H1 (cell line): ENCODE measurements around the gene NSG2. TPM values are rescaled to one million over a fixed set of nuclear protein-coding genes. Genes with fewer than 3 reads are reported as not detected.

Experiments
- CTCF ChIA-PET: fragments of 300-600 bp; sonication (Branson Sonifier 250); formaldehyde crosslinking; loops from one replicate; lab custom pipeline; 2021; ENCODE audit not compliant: partially characterized antibody; lab: Charles Lee
- POLR2A ChIA-PET: fragments of 300-600 bp; sonication (Branson Sonifier 250); formaldehyde crosslinking; loops from one replicate; lab custom pipeline; 2021; ENCODE audit warnings: inconsistent platforms; ENCODE audit not compliant: partially characterized antibody; lab: Charles Lee
- DNase-seq, 2 experiments: peaks; one replicate each; pipeline versions ENCODE4 v3.0.0 to v3.0.0-alpha.2; 2010 to 2022; ENCODE audit warnings: low spot score in 2 of 2, low read depth in 1 of 2, mixed read lengths in 1 of 2
- FAIRE-seq: peaks from 2 replicates; lab custom pipeline; 2011; peaks lifted over from hg19 to GRCh38; lab: Jason Lieb, UNC
- H2AFZ ChIP-seq: 2 replicates; pipeline ENCODE4 v1.8.1; 2012; ENCODE audit warnings: low read length, inconsistent platforms
- H2AK5ac ChIP-seq: 2 replicates; pipeline ENCODE4 v1.6.1; 2013; ENCODE audit warnings: low read depth, low read length
- H2BK120ac ChIP-seq: replicated peaks from 2 replicates; pipeline ENCODE3; 2013; ENCODE audit warnings: low read depth, low read length, inconsistent platforms
- H2BK12ac ChIP-seq: 2 replicates; pipeline ENCODE4 v1.6.1; 2013; ENCODE audit warnings: low read depth, low read length
- H2BK15ac ChIP-seq: 2 replicates; pipeline ENCODE4 v1.6.1; 2013; ENCODE audit warnings: low read length
- H2BK20ac ChIP-seq: 2 replicates; pipeline ENCODE4 v1.6.1; 2013; ENCODE audit warnings: low read length
- H2BK5ac ChIP-seq: 2 replicates; pipeline ENCODE4 v1.6.1; 2013; ENCODE audit warnings: low read depth, low read length
- H3K14ac ChIP-seq: 2 replicates; pipeline ENCODE4 v1.6.1; 2013; ENCODE audit warnings: inconsistent platforms; ENCODE audit not compliant: insufficient read length
- H3K18ac ChIP-seq: 2 replicates; pipeline ENCODE4 v1.6.1; 2013; ENCODE audit warnings: low read length; ENCODE audit errors: extremely low read depth
- H3K23ac ChIP-seq: 2 replicates; pipeline ENCODE4 v1.6.1; 2013; ENCODE audit warnings: inconsistent platforms; ENCODE audit not compliant: insufficient read length
- H3K23me2 ChIP-seq: 2 replicates; pipeline ENCODE4 v1.6.1; 2013; ENCODE audit warnings: low read depth, low read length
- H3K27ac ChIP-seq: 2 replicates; pipeline ENCODE4 v1.6.1; 2011; ENCODE audit warnings: low read depth, low read length, inconsistent platforms
- H3K27me3 ChIP-seq, 4 experiments: replicated peaks in 1 of 4; 1 replicate in 1 of 4; 2 replicates in 3 of 4; pipeline versions ENCODE4 v1.6.1 to v1.8.1; 2011 to 2013; ENCODE audit warnings: low read length in 3 of 4, mild to moderate bottlenecking in 3 of 4, inconsistent platforms in 2 of 4, mixed read lengths in 2 of 4, moderate library complexity in 1 of 4; ENCODE audit not compliant: control insufficient read depth in 3 of 4, insufficient read depth in 3 of 4; ENCODE audit errors: extremely low read depth in 1 of 4
- H3K36me3 ChIP-seq, 4 experiments: 2 replicates each; pipeline versions ENCODE4 v1.6.1 to v1.8.1; 2011 to 2013; ENCODE audit warnings: mild to moderate bottlenecking in 4 of 4, low read length in 3 of 4, moderate library complexity in 2 of 4, control low read depth in 1 of 4, inconsistent platforms in 1 of 4; ENCODE audit not compliant: insufficient read depth in 4 of 4, control insufficient read depth in 2 of 4
- H3K4ac ChIP-seq: replicated peaks from 2 replicates; pipeline ENCODE3; 2013; ENCODE audit warnings: low read length, low read depth, mixed read lengths, inconsistent platforms; ENCODE audit not compliant: insufficient read length
- H3K4me1 ChIP-seq, 4 experiments: replicated peaks in 1 of 4; 1 replicate in 1 of 4; 2 replicates in 3 of 4; pipeline versions ENCODE4 v1.6.1 to v1.8.1; 2011 to 2013; ENCODE audit warnings: low read length in 3 of 4, inconsistent platforms in 2 of 4, mixed read lengths in 1 of 4; ENCODE audit not compliant: insufficient read depth in 4 of 4, control insufficient read depth in 3 of 4
- H3K4me2 ChIP-seq, 2 experiments: 2 replicates each; pipeline versions ENCODE4 v1.6.1 to v1.8.1; 2011 to 2013; ENCODE audit warnings: low read depth in 2 of 2, low read length in 2 of 2, control low read depth in 1 of 2, inconsistent platforms in 1 of 2, mild to moderate bottlenecking in 1 of 2; ENCODE audit not compliant: insufficient read depth in 1 of 2
- H3K4me3 ChIP-seq, 4 experiments: fragments of 200-600, 300-600 bp in 1 of 4; sonication (generic), shearing (Covaris generic), sonication (Bioruptor Twin) in 1 of 4; 2 replicates each; pipeline versions ENCODE4 v1.5.1 to v1.8.1; 2011 to 2016; ENCODE audit warnings: low read length in 4 of 4, low read depth in 3 of 4, control low read depth in 2 of 4, inconsistent platforms in 2 of 4, mild to moderate bottlenecking in 2 of 4, mixed read lengths in 1 of 4, moderate library complexity in 1 of 4; ENCODE audit not compliant: insufficient read depth in 2 of 4; ENCODE audit errors: extremely low read depth in 1 of 4
- H3K56ac ChIP-seq: replicated peaks from 2 replicates; pipeline ENCODE3; 2013; ENCODE audit warnings: low read depth, mild to moderate bottlenecking, mixed read lengths, low read length, inconsistent platforms; ENCODE audit not compliant: insufficient read length
- H3K79me1 ChIP-seq: 2 replicates; pipeline ENCODE4 v1.6.1; 2013; ENCODE audit warnings: low read depth, low read length, control low read depth
- H3K79me2 ChIP-seq, 2 experiments: 2 replicates each; pipeline versions ENCODE4 v1.6.1 to v1.8.1; 2012 to 2013; ENCODE audit warnings: low read length in 2 of 2, mild to moderate bottlenecking in 2 of 2, inconsistent platforms in 1 of 2; ENCODE audit not compliant: insufficient read depth in 2 of 2, control insufficient read depth in 1 of 2
- H3K9ac ChIP-seq, 4 experiments: replicated peaks in 1 of 4; 1 replicate in 1 of 4; 2 replicates in 3 of 4; pipeline versions ENCODE4 v1.6.1 to v1.8.1; 2011 to 2013; ENCODE audit warnings: low read depth in 3 of 4, low read length in 3 of 4, control low read depth in 2 of 4, mild to moderate bottlenecking in 2 of 4, moderate library complexity in 2 of 4, inconsistent platforms in 1 of 4; ENCODE audit errors: extremely low read depth in 1 of 4
- H3K9me3 ChIP-seq, 2 experiments: 2 replicates each; pipeline versions ENCODE4 v1.6.1 to v1.8.1; 2012 to 2013; ENCODE audit warnings: mild to moderate bottlenecking in 2 of 2, moderate library complexity in 2 of 2, control low read depth in 1 of 2, inconsistent platforms in 1 of 2, low read depth in 1 of 2, low read length in 1 of 2, mixed read lengths in 1 of 2; ENCODE audit not compliant: insufficient read depth in 2 of 2
- H4K20me1 ChIP-seq, 2 experiments: replicated peaks in 1 of 2; 2 replicates each; pipeline versions ENCODE3 to v1.8.1; 2011 to 2013; ENCODE audit warnings: inconsistent platforms in 2 of 2, low read length in 2 of 2, mild to moderate bottlenecking in 1 of 2; ENCODE audit not compliant: insufficient read depth in 2 of 2, control insufficient read depth in 1 of 2
- H4K5ac ChIP-seq: 2 replicates; pipeline ENCODE4 v1.6.1; 2013; ENCODE audit warnings: low read length, low read depth, mixed read lengths, inconsistent platforms; ENCODE audit not compliant: insufficient read length
- H4K8ac ChIP-seq: 2 replicates; pipeline ENCODE4 v1.8.0; 2013; ENCODE audit warnings: mild to moderate bottlenecking, moderate library complexity, low read length, inconsistent platforms; ENCODE audit not compliant: insufficient read depth; ENCODE audit errors: extremely low read depth
- H4K91ac ChIP-seq: replicated peaks from 2 replicates; pipeline ENCODE3; 2013; ENCODE audit warnings: low read length, mixed read lengths, inconsistent platforms; ENCODE audit not compliant: insufficient read length
- CHD2 ChIP-seq: IDR thresholded peaks from 2 replicates; pipeline ENCODE4 v1.6.1; 2012; ENCODE audit warnings: low read length, improper control_type of control experiment
- HDAC2 ChIP-seq, 2 experiments: fragments of 300-600 bp in 1 of 2; sonication (generic) in 1 of 2; IDR thresholded peaks; 2 replicates each; pipeline ENCODE4 v1.6.1; 2011 to 2012; ENCODE audit warnings: low read depth in 2 of 2, low read length in 2 of 2, mild to moderate bottlenecking in 2 of 2, moderate library complexity in 2 of 2, borderline replicate concordance in 1 of 2, inconsistent platforms in 1 of 2
- HDAC6 ChIP-seq: IDR thresholded peaks from one replicate; pipeline ENCODE4 v1.7.1; 2012; ENCODE audit warnings: low read depth, mild to moderate bottlenecking, inconsistent platforms, low read length, moderate library complexity
- JUN ChIP-seq: IDR thresholded peaks from 2 replicates; pipeline ENCODE4 v1.6.1; 2011; ENCODE audit warnings: low read depth, mild to moderate bottlenecking, improper control_type of control experiment, low read length
- JUND ChIP-seq: IDR thresholded peaks from 2 replicates; pipeline ENCODE4 v1.6.1; 2011; ENCODE audit warnings: mild to moderate bottlenecking, improper control_type of control experiment, low read length
- NANOG ChIP-seq: IDR thresholded peaks from 2 replicates; pipeline ENCODE4 v1.6.1; 2011; ENCODE audit warnings: low read length, low read depth, mild to moderate bottlenecking, inconsistent platforms; ENCODE audit not compliant: insufficient read depth, poor library complexity, severe bottlenecking
- PHF8 ChIP-seq: fragments of 200-600 bp; sonication (generic); conservative IDR thresholded peaks from 2 replicates; pipeline ENCODE4 v1.7.1; 2012; ENCODE audit warnings: low read depth, mild to moderate bottlenecking, inconsistent platforms, low read length, moderate library complexity
- POLR2A ChIP-seq, 2 experiments: IDR thresholded peaks; 1 replicate in 1 of 2; 2 replicates in 1 of 2; pipeline ENCODE4 v1.6.1; 2011; ENCODE audit warnings: low read depth in 2 of 2, low read length in 2 of 2, mild to moderate bottlenecking in 2 of 2; ENCODE audit errors: control extremely low read depth in 1 of 2
- POLR2AphosphoS5 ChIP-seq: IDR thresholded peaks from 2 replicates; pipeline ENCODE4 v1.6.1; 2011; ENCODE audit warnings: low read depth, low read length
- RNF2 ChIP-seq: fragments of 200-900, 300-1000 bp; sonication (generic); IDR thresholded peaks from 2 replicates; pipeline ENCODE4 v1.7.1; 2016; ENCODE audit warnings: borderline replicate concordance, low read depth, mild to moderate bottlenecking, antibody characterized with exemption, low read length; ENCODE audit not compliant: poor library complexity, severe bottlenecking; ENCODE audit errors: missing control alignments
- SP2 ChIP-seq: IDR thresholded peaks from 2 replicates; pipeline ENCODE4 v1.6.1; 2012; ENCODE audit warnings: mild to moderate bottlenecking, low read length, inconsistent platforms
- SUZ12 ChIP-seq: fragments of 200-600 bp; sonication (generic); IDR thresholded peaks from 2 replicates; pipeline ENCODE4 v1.6.1; 2012; ENCODE audit warnings: mild to moderate bottlenecking, inconsistent platforms, low read length, moderate library complexity, mixed read lengths
- WGBS, 2 experiments: shearing (Covaris generic) in 1 of 2; methylation state at CpG; one replicate each; pipeline versions ENCODE4 v1.1.6 to v1.1.7; 2013 to 2015; ENCODE audit warnings: low lambda C conversion rate in 2 of 2, mixed read lengths in 2 of 2, inconsistent platforms in 1 of 2, low coverage in 1 of 2, missing lambda C conversion rate in 1 of 2; ENCODE audit not compliant: insufficient replicate concordance in 2 of 2, insufficient coverage in 1 of 2, insufficient read length in 1 of 2; ENCODE audit errors: extremely low coverage in 1 of 2, missing lambda C conversion rate in 1 of 2; 5-methylcytosine and 5-hydroxymethylcytosine counted together
- polyA plus RNA-seq, 7 experiments: library from polyadenylated mRNA; depleted of rRNA in 3 of 7; stranded (reverse) in 5 of 7; unstranded in 2 of 7; fragments of >200 nt in 5 of 7; fragments of 200-250 nt in 2 of 7; gene quantifications; 1 replicate in 5 of 7; 2 replicates in 1 of 7; 4 replicates in 1 of 7; pipeline versions ENCODE4 v1.2.1 to v1.2.3, GENCODE V29; 2011 to 2013; ENCODE audit warnings: missing spikeins in 2 of 7, mixed read lengths in 2 of 7
- total RNA-seq: library from RNA; stranded (reverse); fragmentation: NEBNext Ultra II Directional; extraction: Animal tissue kit (Norgen Biotek cat#: 25700); gene quantifications from 2 replicates; pipeline ENCODE4 v1.2.1, GENCODE V29; 2021
- TF ChIP-seq, protein P1 (sequence below): IDR thresholded peaks from 2 replicates; pipeline ENCODE4 v1.6.1; 2011; ENCODE audit warnings: low read length, improper control_type of control experiment

The NSG2 gene
- total and polyA plus RNA-seq, 2 of the 8 experiments (the other 6 are each of a cell fraction or from before 2014, with no cell fraction given) = 0.56 to 0.78 TPM

DNA sequence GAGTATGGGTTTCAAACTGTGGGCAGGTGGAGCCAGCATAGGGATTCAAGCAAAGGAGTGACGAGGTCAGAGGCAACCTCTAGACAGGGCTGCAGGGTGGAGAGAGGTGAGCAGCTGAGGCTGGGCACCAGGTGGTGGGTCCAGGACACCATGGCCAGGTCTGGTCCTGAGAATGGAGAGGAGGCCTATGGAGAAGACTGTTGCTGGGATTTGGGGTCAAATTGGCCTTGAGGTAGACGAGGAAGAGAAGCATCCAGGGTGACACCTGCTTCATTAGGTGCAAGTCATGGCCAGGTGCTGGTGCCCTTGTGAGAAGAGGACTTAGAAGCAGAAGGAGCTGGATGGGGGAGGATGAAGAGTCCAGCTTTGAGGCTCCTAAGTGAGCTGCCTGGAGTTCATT lies 99.6 kb downstream of the NSG2 start:
- H3K9ac ChIP-seq = no peak overlapping the region
- H3K4me3 ChIP-seq = no peak overlapping the region
- H3K79me1 ChIP-seq = no peaks in the 10 kb centered on the region
- H3K9me3 ChIP-seq = no peaks in the 10 kb centered on the region
- H3K79me2 ChIP-seq = no peaks in the 10 kb centered on the region
- H2AFZ ChIP-seq = no peak overlapping the region
- DNase-seq (no peak), FAIRE-seq (no peak)
- no peak overlapping the region for H2BK120ac ChIP-seq
- no peak overlapping the region for H3K14ac ChIP-seq
- no peaks in the 10 kb centered on the region for H3K23me2 ChIP-seq
- no peak overlapping the region for H2BK15ac ChIP-seq
- H4K20me1 ChIP-seq = no peaks in the 10 kb centered on the region
- no peak overlapping the region for H2BK20ac ChIP-seq
- no peaks in the 10 kb centered on the region for H3K4me1 ChIP-seq
- WGBS, 2 experiments = 91% methylated on average over 2 of the region's 2 CpGs; no CpG with 5 or more reads in 1 of the 2 experiments
- no peak overlapping the region for H4K91ac ChIP-seq
- H3K18ac ChIP-seq = no peak overlapping the region
- H2BK5ac ChIP-seq = no peak overlapping the region
- H2AK5ac ChIP-seq = no peak overlapping the region
- no peaks in the 10 kb centered on the region for H3K27me3 ChIP-seq
- ChIA-PET CTCF (interaction anchor here (0.9 to 1.3 kb wide), 3 partner anchors 9 to 172 kb away, joined by 3 to 7 read pairs (median 4); no protein-coding TSS in a partner anchor), POLR2A (no interaction called here)
- no peak overlapping the region for H4K8ac ChIP-seq
- no peak overlapping the region for H3K4ac ChIP-seq
- no peak overlapping the region; the same call in 1 of the 2 replicates for H2BK12ac ChIP-seq
- no peaks in the 10 kb centered on the region; a peak in 1 of 8 replicates for H3K36me3 ChIP-seq
- no peak overlapping the region for H3K23ac ChIP-seq
- no peak overlapping the region for H3K4me2 ChIP-seq
- no peak overlapping the region for H3K27ac ChIP-seq
- no peak overlapping the region for H4K5ac ChIP-seq
- H3K56ac ChIP-seq = no peak overlapping the region
- no peak for TF ChIP-seq HDAC6
- TF ChIP-seq, protein P1, sequence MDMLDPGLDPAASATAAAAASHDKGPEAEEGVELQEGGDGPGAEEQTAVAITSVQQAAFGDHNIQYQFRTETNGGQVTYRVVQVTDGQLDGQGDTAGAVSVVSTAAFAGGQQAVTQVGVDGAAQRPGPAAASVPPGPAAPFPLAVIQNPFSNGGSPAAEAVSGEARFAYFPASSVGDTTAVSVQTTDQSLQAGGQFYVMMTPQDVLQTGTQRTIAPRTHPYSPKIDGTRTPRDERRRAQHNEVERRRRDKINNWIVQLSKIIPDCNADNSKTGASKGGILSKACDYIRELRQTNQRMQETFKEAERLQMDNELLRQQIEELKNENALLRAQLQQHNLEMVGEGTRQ = no peak
- TF ChIP-seq SP2 = no peak
- TF ChIP-seq CHD2 = no peak
- no peak for TF ChIP-seq NANOG
- no peak for TF ChIP-seq JUND
- TF ChIP-seq JUN = no peak
- TF ChIP-seq POLR2A (IDR thresholded peaks at IDR 0.05; ENCODE audit: control extremely low read depth in 1 of 2, low read depth in 2 of 2, low read length in 2 of 2) = no peak
- TF ChIP-seq PHF8 = no peak
- no peak for TF ChIP-seq POLR2AphosphoS5
- TF ChIP-seq RNF2 = no peak
- no peak for TF ChIP-seq SUZ12
- TF ChIP-seq HDAC2 (IDR thresholded peaks at IDR 0.05; ENCODE audit: borderline replicate concordance in 1 of 2, low read depth in 2 of 2, low read length in 2 of 2) = no peak
